Mesendoderm (in vitro differentiated cells): Measurements from ENCODE around the gene BTBD8.

Experiments
- DNase-seq: peaks from one replicate; pipeline ENCODE4 v3.0.0; 2013
- H2AK5ac ChIP-seq: 2 replicates; pipeline ENCODE4 v1.6.1; 2013; ENCODE audit warnings: low read length, inconsistent platforms
- H2BK120ac ChIP-seq: 2 replicates; pipeline ENCODE4 v1.6.1; 2013; ENCODE audit warnings: low read depth, mild to moderate bottlenecking, low read length, moderate library complexity, mixed read lengths
- H2BK15ac ChIP-seq: replicated peaks from 2 replicates; pipeline ENCODE4 v1.6.1; 2013; ENCODE audit warnings: low read depth, mild to moderate bottlenecking, moderate library complexity
- H2BK5ac ChIP-seq: 2 replicates; pipeline ENCODE4 v1.6.1; 2013; ENCODE audit warnings: low read length, inconsistent platforms
- H3K18ac ChIP-seq: 2 replicates; pipeline ENCODE4 v1.6.1; 2013; ENCODE audit warnings: mild to moderate bottlenecking, low read length, mixed read lengths
- H3K23ac ChIP-seq: one replicate; pipeline ENCODE4 v1.6.1; 2013; ENCODE audit warnings: low read length
- H3K27ac ChIP-seq: 2 replicates; pipeline ENCODE4 v1.5.1; 2013; ENCODE audit warnings: low read depth, mild to moderate bottlenecking, inconsistent platforms, low read length, moderate library complexity
- H3K27me3 ChIP-seq: 2 replicates; pipeline ENCODE4 v1.6.1; 2013; ENCODE audit warnings: low read length, control low read depth, mild to moderate bottlenecking, inconsistent platforms; ENCODE audit not compliant: insufficient read depth, poor library complexity
- H3K36me3 ChIP-seq: 2 replicates; pipeline ENCODE4 v1.6.1; 2013; ENCODE audit warnings: low read length, inconsistent platforms; ENCODE audit not compliant: control insufficient read depth, insufficient read depth
- H3K4ac ChIP-seq: one replicate; pipeline ENCODE4 v1.6.1; 2013; ENCODE audit warnings: low read depth, mild to moderate bottlenecking, low read length, moderate library complexity
- H3K4me1 ChIP-seq: 2 replicates; pipeline ENCODE4 v1.6.1; 2013; ENCODE audit warnings: low read depth, low read length, inconsistent platforms; ENCODE audit not compliant: control insufficient read depth
- H3K4me2 ChIP-seq: 2 replicates; pipeline ENCODE4 v1.6.1; 2013; ENCODE audit warnings: low read length
- H3K4me3 ChIP-seq: 2 replicates; pipeline ENCODE4 v1.5.1; 2013; ENCODE audit warnings: mild to moderate bottlenecking, low read length
- H3K56ac ChIP-seq: one replicate; pipeline ENCODE4 v1.6.1; 2013; ENCODE audit warnings: low read length
- H3K79me1 ChIP-seq: 2 replicates; pipeline ENCODE4 v1.6.1; 2013; ENCODE audit warnings: low read length, inconsistent platforms
- H3K79me2 ChIP-seq: 2 replicates; pipeline ENCODE4 v1.6.1; 2013; ENCODE audit warnings: mild to moderate bottlenecking, low read length; ENCODE audit not compliant: control insufficient read depth, insufficient read depth
- H3K9ac ChIP-seq: 2 replicates; pipeline ENCODE4 v1.6.1; 2013; ENCODE audit warnings: low read length, inconsistent platforms
- H4K5ac ChIP-seq: one replicate; pipeline ENCODE4 v1.6.1; 2013; ENCODE audit warnings: low read length
- H4K8ac ChIP-seq: one replicate; pipeline ENCODE4 v1.6.1; 2013; ENCODE audit warnings: low read depth, mild to moderate bottlenecking, control low read depth, low read length, moderate library complexity
- WGBS: extraction: QIAGEN DNeasy Blood & Tissue Kit; methylation state at CpG from one replicate; pipeline ENCODE4 v1.1.7; 2013; ENCODE audit warnings: low lambda C conversion rate, missing lambda C conversion rate; ENCODE audit not compliant: insufficient coverage; ENCODE audit errors: extremely low coverage; 5-methylcytosine and 5-hydroxymethylcytosine counted together

Gene BTBD8

DNA sequence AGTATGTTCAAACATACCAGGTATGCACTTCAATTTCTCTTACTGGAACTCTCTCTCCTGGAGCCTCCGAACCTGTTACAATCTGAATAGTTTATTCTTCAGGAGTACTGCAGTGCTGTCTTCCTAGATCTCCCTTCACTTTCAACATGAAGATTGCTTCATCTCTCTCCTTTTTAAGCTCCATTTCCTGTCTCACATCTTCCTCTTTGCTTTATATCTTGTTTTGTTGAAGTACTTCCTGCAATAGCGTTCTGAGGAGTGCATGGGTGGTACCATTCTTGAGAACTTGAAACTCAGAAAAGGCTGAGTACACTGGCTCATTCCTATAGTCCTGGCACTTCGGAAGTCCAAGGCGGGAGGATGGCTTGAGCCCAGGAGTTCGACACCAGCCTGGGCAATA, 121.8 kb downstream of the BTBD8 start:
- WGBS, result no CpG with 5 or more reads among the region's 5 CpGs
- no peak for DNase-seq
- no peak overlapping the region for H2AK5ac ChIP-seq
- no peaks in the 10 kb centered on the region for H3K36me3 ChIP-seq
- H3K18ac ChIP-seq, result no peak overlapping the region
- H3K4me2 ChIP-seq, result no peak overlapping the region
- no peak overlapping the region for H3K4ac ChIP-seq
- H3K79me1 ChIP-seq, result no peaks in the 10 kb centered on the region
- no peak overlapping the region for H3K27ac ChIP-seq
- H4K8ac ChIP-seq, result no peak overlapping the region
- no peak overlapping the region for H3K56ac ChIP-seq
- H4K5ac ChIP-seq, result no peak overlapping the region
- no peaks in the 10 kb centered on the region for H3K27me3 ChIP-seq
- no peak overlapping the region for H3K4me3 ChIP-seq
- H3K23ac ChIP-seq, result no peak overlapping the region
- no peaks in the 10 kb centered on the region for H3K4me1 ChIP-seq
- H2BK5ac ChIP-seq, result no peak overlapping the region
- H3K9ac ChIP-seq, result no peak overlapping the region
- no peak overlapping the region for H2BK120ac ChIP-seq
- H3K79me2 ChIP-seq, result no peaks in the 10 kb centered on the region
- no peak overlapping the region for H2BK15ac ChIP-seq

DNA sequence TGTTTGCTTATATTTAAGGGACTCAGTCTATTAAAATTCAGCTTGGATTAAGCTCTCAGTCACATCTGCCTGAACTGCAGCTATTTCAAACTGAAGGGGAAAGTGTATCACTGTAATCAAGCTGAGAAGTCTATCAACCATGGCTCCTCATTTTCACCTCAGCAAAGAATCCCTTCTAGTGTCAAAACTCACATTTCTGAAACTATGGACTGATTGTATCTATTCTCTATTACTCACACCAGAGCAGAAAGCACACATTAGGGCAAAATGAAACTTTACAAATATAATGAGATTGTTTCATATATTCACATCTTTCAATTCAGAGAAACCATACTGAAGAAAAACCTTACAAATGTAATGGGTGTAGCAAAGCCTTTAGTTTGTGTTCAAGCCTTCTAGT, 123.0 kb downstream of the BTBD8 start:
- Histone ChIP-seq H3K79me2 (no peaks in the 10 kb centered on the region), H3K4me2 (no peak overlapping the region), H3K4me1 (no peaks in the 10 kb centered on the region), H3K4me3 (no peak overlapping the region), H3K4ac (no peak overlapping the region), H3K79me1 (no peaks in the 10 kb centered on the region), H3K9ac (no peak overlapping the region), H3K23ac (no peak overlapping the region), H3K18ac (no peak overlapping the region), H3K56ac (no peak overlapping the region), H2BK120ac (no peak overlapping the region), H2BK5ac (no peak overlapping the region), H2BK15ac (no peak overlapping the region), H3K27me3 (no peaks in the 10 kb centered on the region), H2AK5ac (no peak overlapping the region), H3K27ac (no peak overlapping the region), H4K8ac (no peak overlapping the region), H4K5ac (no peak overlapping the region), H3K36me3 (no peaks in the 10 kb centered on the region)
- DNase-seq, result peak; percentile 7

GRCh38 chr1:92210701-92211100, 130.6 kb downstream of the BTBD8 start:
- no CpG with 5 or more reads among the region's 2 CpGs for WGBS
- no peak overlapping the region for H3K4me3 ChIP-seq
- no peak for DNase-seq

DNA sequence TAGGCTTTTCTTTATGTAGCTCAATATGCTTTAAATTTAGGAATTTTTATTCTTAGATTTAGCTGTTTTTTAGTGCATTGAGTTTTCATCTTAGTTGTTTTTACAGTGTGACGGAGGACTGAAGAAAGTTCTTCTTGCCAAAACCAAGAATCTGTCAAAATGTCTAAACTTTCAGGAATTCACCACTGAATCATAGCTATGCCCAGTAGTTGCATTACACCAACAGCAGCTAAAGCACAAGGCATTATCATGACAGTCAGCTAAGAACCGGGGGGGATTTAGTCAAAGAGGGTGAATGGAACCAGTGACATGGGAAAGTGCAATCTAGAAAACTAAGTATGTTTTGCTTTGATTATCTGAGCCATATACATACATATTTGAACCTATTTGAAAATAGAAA, 131.0 kb downstream of the BTBD8 start:
- no peak overlapping the region for H3K4me2 ChIP-seq
- H3K27me3 ChIP-seq, result no peaks in the 10 kb centered on the region
- H3K4me1 ChIP-seq, result no peaks in the 10 kb centered on the region
- H3K23ac ChIP-seq, result no peak overlapping the region
- H3K9ac ChIP-seq, result no peak overlapping the region
- H3K18ac ChIP-seq, result no peak overlapping the region
- H2BK120ac ChIP-seq, result no peak overlapping the region
- no peak overlapping the region for H2AK5ac ChIP-seq
- H3K4ac ChIP-seq, result no peak overlapping the region
- no peaks in the 10 kb centered on the region for H3K36me3 ChIP-seq
- H2BK15ac ChIP-seq, result no peak overlapping the region
- WGBS, result no CpG with 5 or more reads among the region's 2 CpGs
- no peaks in the 10 kb centered on the region for H3K79me2 ChIP-seq
- H3K56ac ChIP-seq, result no peak overlapping the region
- no peak overlapping the region for H4K5ac ChIP-seq
- no peak overlapping the region for H3K4me3 ChIP-seq
- no peak overlapping the region for H3K27ac ChIP-seq
- H3K79me1 ChIP-seq, result no peaks in the 10 kb centered on the region
- no peak overlapping the region for H4K8ac ChIP-seq
- DNase-seq, result no peak
- no peak overlapping the region for H2BK5ac ChIP-seq

More at GRCh38 chr1:92210701-92211100, 130.6 kb downstream of the BTBD8 start:
- Histone ChIP-seq H3K9ac (no peak overlapping the region), H3K18ac (no peak overlapping the region), H3K4me2 (no peak overlapping the region), H3K27ac (no peak overlapping the region), H3K4ac (no peak overlapping the region), H3K23ac (no peak overlapping the region), H4K8ac (no peak overlapping the region), H3K56ac (no peak overlapping the region), H2AK5ac (no peak overlapping the region), H3K79me1 (no peaks in the 10 kb centered on the region), H3K4me1 (no peaks in the 10 kb centered on the region), H2BK120ac (no peak overlapping the region), H3K36me3 (no peaks in the 10 kb centered on the region), H3K27me3 (no peaks in the 10 kb centered on the region), H3K79me2 (no peaks in the 10 kb centered on the region), H2BK15ac (no peak overlapping the region), H2BK5ac (no peak overlapping the region), H4K5ac (no peak overlapping the region)

DNA sequence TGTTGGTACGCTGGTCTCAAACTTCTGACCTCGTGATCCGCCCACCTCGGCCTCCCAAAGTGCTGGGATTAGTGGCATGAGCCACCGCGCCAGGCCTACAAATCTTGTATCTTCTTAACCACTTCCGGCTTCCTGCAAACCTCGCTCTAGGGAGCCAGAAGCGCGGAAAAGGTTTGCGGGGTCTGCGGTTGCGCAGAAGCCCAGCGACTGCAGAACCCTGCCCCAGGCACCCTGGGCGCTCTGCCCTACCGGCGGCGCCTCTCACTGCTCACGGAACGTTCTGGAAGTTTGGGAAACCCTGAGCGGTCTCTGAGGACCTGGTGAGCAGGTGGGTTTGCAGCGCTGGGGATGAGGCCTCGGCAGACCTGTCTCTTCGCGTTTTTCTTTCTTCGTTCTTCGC, 137.6 kb downstream of the BTBD8 start, which contains the start of gene C1orf146:
Gene C1orf146, plus strand, starts transcription at position 195 of the 400 bp plus-strand sequence. CDS start 13,506 bp downstream, outside the sequence.
- H3K23ac ChIP-seq, result no peak within 1 kb of the TSS
- no CpG with 5 or more reads among the region's 27 CpGs for WGBS
- H3K4me2 ChIP-seq, result no peak within 1 kb of the TSS
- H3K79me1 ChIP-seq, result no peaks in the 10 kb centered on the region
- no peak within 1 kb of the TSS for H3K27ac ChIP-seq
- H3K4me1 ChIP-seq, result no peaks in the 10 kb centered on the region
- no peak within 1 kb of the TSS for H3K18ac ChIP-seq
- H2BK15ac ChIP-seq, result no peak within 1 kb of the TSS
- H3K4ac ChIP-seq, result no peak within 1 kb of the TSS
- no peak within 1 kb of the TSS for H3K56ac ChIP-seq
- no peak within 1 kb of the TSS for H2BK120ac ChIP-seq
- H3K79me2 ChIP-seq, result no peaks in the 10 kb centered on the region
- H2AK5ac ChIP-seq, result no peak within 1 kb of the TSS
- no peaks in the 10 kb centered on the region for H3K36me3 ChIP-seq
- DNase-seq, result no peak
- no peak within 1 kb of the TSS for H4K8ac ChIP-seq
- H3K4me3 ChIP-seq, result no peak within 1 kb of the TSS
- no peak within 1 kb of the TSS for H4K5ac ChIP-seq
- no peaks in the 10 kb centered on the region for H3K27me3 ChIP-seq
- H2BK5ac ChIP-seq, result no peak within 1 kb of the TSS
- no peak within 1 kb of the TSS for H3K9ac ChIP-seq

DNA sequence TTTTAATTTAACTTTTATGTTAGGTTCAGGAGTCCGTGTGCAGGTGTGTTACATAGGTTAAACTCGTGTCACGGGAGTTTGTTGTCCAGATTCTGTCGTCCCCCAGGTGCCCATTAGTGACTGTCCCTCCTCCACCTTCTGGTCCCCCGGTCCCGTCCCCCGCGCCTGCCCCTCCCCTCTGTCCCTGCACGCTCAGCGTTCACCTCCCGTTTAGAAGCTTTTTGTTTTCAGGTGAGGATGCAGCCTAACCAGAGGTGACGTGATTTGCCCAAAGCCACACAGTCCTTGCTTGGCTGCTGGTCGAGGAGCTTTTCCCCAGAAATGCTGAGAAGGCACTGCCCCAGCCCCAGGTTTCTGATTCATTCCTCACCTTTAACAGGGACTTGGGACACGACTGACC, 138.4 kb downstream of the BTBD8 start:
- H3K79me1 ChIP-seq, result no peaks in the 10 kb centered on the region
- no peak overlapping the region for H2BK15ac ChIP-seq
- H2AK5ac ChIP-seq, result no peak overlapping the region
- no peak for DNase-seq
- no peak overlapping the region for H2BK5ac ChIP-seq
- H3K18ac ChIP-seq, result no peak overlapping the region
- no peak overlapping the region for H2BK120ac ChIP-seq
- H4K5ac ChIP-seq, result no peak overlapping the region
- H3K36me3 ChIP-seq, result no peaks in the 10 kb centered on the region
- no peaks in the 10 kb centered on the region for H3K27me3 ChIP-seq
- H3K23ac ChIP-seq, result no peak overlapping the region
- no peaks in the 10 kb centered on the region for H3K4me1 ChIP-seq
- no peak overlapping the region for H3K4me2 ChIP-seq
- no peak overlapping the region for H3K56ac ChIP-seq
- no peak overlapping the region for H3K27ac ChIP-seq
- no peak overlapping the region for H4K8ac ChIP-seq
- H3K4ac ChIP-seq, result no peak overlapping the region
- H3K79me2 ChIP-seq, result no peaks in the 10 kb centered on the region
- WGBS, result no CpG with 5 or more reads among the region's 14 CpGs
- H3K4me3 ChIP-seq, result no peak overlapping the region
- no peak overlapping the region for H3K9ac ChIP-seq
